GM13976 (cell line): ENCODE measurements around the gene LAMB1.
"Not testable (repeated sequence)": the region's sequence is repeated elsewhere in the genome, so short reads cannot be mapped to it uniquely, and the experiment has no call there.

Experiments
- DNase-seq: peaks from one replicate; pipeline ENCODE4 v3.0.0; 2012; ENCODE audit warnings: low spot score
- CTCF ChIP-seq: IDR thresholded peaks from 2 replicates; pipeline ENCODE4 v1.5.1; 2012; ENCODE audit warnings: borderline replicate concordance, mild to moderate bottlenecking; ENCODE audit not compliant: insufficient read depth; ENCODE audit errors: extremely low read depth, missing control alignments, control extremely low read depth
- in situ Hi-C: fragments of 300-500 bp; cut with MboI; formaldehyde crosslinking; loops from one replicate; pipeline ENCODE4 v1.12.0; 2022; ENCODE audit warnings: low sequenced_read_pairs, mixed read lengths, inconsistent platforms; ENCODE audit not compliant: unreplicated experiment

The LAMB1 gene

GRCh38 chr7:107933386-107934013 is 69.5 kb downstream of the LAMB1 start:
- TF ChIP-seq CTCF, result no peak
- no peak for DNase-seq
- in situ Hi-C loops, result no loop called here

- no peak for DNase-seq
- in situ Hi-C loops, result no loop called here
- TF ChIP-seq CTCF, result no peak
These were observed 70.2 kb downstream of the LAMB1 start for GRCh38 chr7:107932805-107933204.

GRCh38 chr7:107931740-107932515 is 71.0 kb downstream of the LAMB1 start:
- in situ Hi-C loops, result no loop called here
- no peak for TF ChIP-seq CTCF

GRCh38 chr7:107926481-107926880 is 76.5 kb downstream of the LAMB1 start:
- in situ Hi-C loops, result no loop called here
- DNase-seq, result no peak
- TF ChIP-seq CTCF, result no peak

More at GRCh38 chr7:107931740-107932515, 71.0 kb downstream of the LAMB1 start:
- no peak for DNase-seq

GRCh38 chr7:107924841-107925504 is 78.0 kb downstream of the LAMB1 start:
- no peak for DNase-seq
- in situ Hi-C loops, result no loop called here
- no peak for TF ChIP-seq CTCF

- no peak for DNase-seq
- in situ Hi-C loops, result no loop called here
- TF ChIP-seq CTCF, result no peak
These were observed 80.1 kb downstream of the LAMB1 start for GRCh38 chr7:107922886-107923285.

GRCh38 chr7:107921826-107922225 is 81.1 kb downstream of the LAMB1 start:
- DNase-seq, in situ Hi-C loops: not testable (repeated sequence)
